ENCODE data around the gene CD300LF.

DNA sequence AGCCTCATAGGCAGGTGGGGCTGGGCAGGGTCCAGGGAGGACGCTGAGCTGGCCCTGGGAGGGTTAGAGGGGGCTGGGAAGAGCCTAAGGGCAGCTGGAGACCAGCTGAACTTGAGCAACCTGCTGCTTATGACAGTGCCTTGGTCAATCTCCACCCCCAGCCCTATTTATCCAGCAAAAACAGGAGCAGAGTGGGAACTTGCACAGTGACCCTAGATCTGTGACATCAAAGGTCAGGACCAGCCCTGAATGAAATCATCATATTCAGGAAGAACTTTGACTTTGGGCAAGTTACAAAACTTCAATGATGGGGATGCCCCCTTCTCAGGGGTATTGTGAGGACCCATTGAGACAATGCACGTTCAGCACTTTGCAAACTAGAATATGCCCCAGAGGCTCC, 9.4 kb downstream of the CD300LF start:
- no peak for TF ChIP-seq POLR2A (IDR thresholded peaks at IDR 0.05)
- TF ChIP-seq, protein P1, sequence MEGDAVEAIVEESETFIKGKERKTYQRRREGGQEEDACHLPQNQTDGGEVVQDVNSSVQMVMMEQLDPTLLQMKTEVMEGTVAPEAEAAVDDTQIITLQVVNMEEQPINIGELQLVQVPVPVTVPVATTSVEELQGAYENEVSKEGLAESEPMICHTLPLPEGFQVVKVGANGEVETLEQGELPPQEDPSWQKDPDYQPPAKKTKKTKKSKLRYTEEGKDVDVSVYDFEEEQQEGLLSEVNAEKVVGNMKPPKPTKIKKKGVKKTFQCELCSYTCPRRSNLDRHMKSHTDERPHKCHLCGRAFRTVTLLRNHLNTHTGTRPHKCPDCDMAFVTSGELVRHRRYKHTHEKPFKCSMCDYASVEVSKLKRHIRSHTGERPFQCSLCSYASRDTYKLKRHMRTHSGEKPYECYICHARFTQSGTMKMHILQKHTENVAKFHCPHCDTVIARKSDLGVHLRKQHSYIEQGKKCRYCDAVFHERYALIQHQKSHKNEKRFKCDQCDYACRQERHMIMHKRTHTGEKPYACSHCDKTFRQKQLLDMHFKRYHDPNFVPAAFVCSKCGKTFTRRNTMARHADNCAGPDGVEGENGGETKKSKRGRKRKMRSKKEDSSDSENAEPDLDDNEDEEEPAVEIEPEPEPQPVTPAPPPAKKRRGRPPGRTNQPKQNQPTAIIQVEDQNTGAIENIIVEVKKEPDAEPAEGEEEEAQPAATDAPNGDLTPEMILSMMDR (IDR thresholded peaks at IDR 0.05): no peak

Measured in thyroid gland (tissue), 4 donors.